GM12878 (cell line): ENCODE results near the gene CACNA2D1. TPM values are rescaled to one million over a fixed set of nuclear protein-coding genes. Genes with fewer than 3 reads are reported as not detected.

ENCODE experiments used
- ATAC-seq: fragments of 200-7000 bp; cut with Tn5 transposase; 3 replicates; pipeline ENCODE4 v1.9.1; 2020; ENCODE audit warnings: mild to moderate bottlenecking, moderate library complexity
- BruUV-seq: library from RNA; stranded (reverse); fragments of 400-500 nt; replicated peaks from 2 replicates; lab custom pipeline; 2021; lab: Mats Ljungman, UMichigan
- CTCF ChIA-PET: fragments of 300-600 bp; sonication (Branson Sonifier 250); formaldehyde crosslinking; extraction: SDS; loops from one replicate; lab custom pipeline; 2021; ENCODE audit warnings: inconsistent platforms; lab: Yijun Ruan, JAX
- POLR2A ChIA-PET: fragments of 350-600 bp; formaldehyde crosslinking; extraction: SDS; loops from one replicate; lab custom pipeline; 2021; ENCODE audit warnings: inconsistent platforms; lab: Charles Lee
- RAD21 ChIA-PET: fragments of 300-600 bp; sonication (Branson Sonifier 250); formaldehyde crosslinking; loops from one replicate; lab custom pipeline; 2023; ENCODE audit warnings: antibody characterized with exemption; ENCODE audit not compliant: unreplicated experiment; lab: Charles Lee
- SMC1A ChIA-PET: fragments of 300-600 bp; sonication (Branson Sonifier 250); formaldehyde crosslinking; loops from one replicate; lab custom pipeline; 2023; ENCODE audit not compliant: unreplicated experiment, uncharacterized antibody; lab: Charles Lee
- DNase-seq: peaks from one replicate; pipeline ENCODE4 v3.0.0-alpha.2; 2011; ENCODE audit warnings: low read depth, low spot score
- FAIRE-seq: peaks from 3 replicates; lab custom pipeline; 2011; peaks lifted over from hg19 to GRCh38; lab: Jason Lieb, UNC
- H2AFZ ChIP-seq: 2 replicates; pipeline ENCODE4 v1.6.0; 2011; ENCODE audit warnings: low read depth, low read length, control low read depth; ENCODE audit not compliant: control insufficient read depth
- H3K27ac ChIP-seq: 2 replicates; pipeline ENCODE4 v1.5.1; 2011; ENCODE audit warnings: control low read depth; ENCODE audit not compliant: control insufficient read depth, insufficient read depth
- H3K27me3 ChIP-seq, 2 experiments: replicated peaks in 1 of 2; 2 replicates each; pipeline versions ENCODE4 v1.6.0 to v1.6.1; 2011; ENCODE audit warnings: low read length in 1 of 2; ENCODE audit not compliant: control insufficient read depth in 2 of 2, insufficient read depth in 2 of 2
- H3K36me3 ChIP-seq, 2 experiments: 2 replicates each; pipeline ENCODE4 v1.5.1; 2011; ENCODE audit warnings: low read length in 1 of 2; ENCODE audit not compliant: control insufficient read depth in 2 of 2, insufficient read depth in 2 of 2
- H3K4me1 ChIP-seq: 2 replicates; pipeline ENCODE4 v1.6.1; 2011; ENCODE audit warnings: mild to moderate bottlenecking, low read length, moderate library complexity, mixed read lengths; ENCODE audit not compliant: control insufficient read depth, insufficient read depth
- H3K4me2 ChIP-seq: 2 replicates; pipeline ENCODE4 v1.6.0; 2011; ENCODE audit warnings: control low read depth; ENCODE audit not compliant: control insufficient read depth, insufficient read depth
- H3K4me3 ChIP-seq: fragments of 200-600 bp; sonication (generic); 2 replicates; pipeline ENCODE4 v1.5.1; 2016
- H3K79me2 ChIP-seq: 2 replicates; pipeline ENCODE4 v1.6.0; 2011; ENCODE audit warnings: low read length; ENCODE audit not compliant: control insufficient read depth, insufficient read depth
- H3K9ac ChIP-seq: 2 replicates; pipeline ENCODE4 v1.8.0; 2011; ENCODE audit warnings: low read length, control low read depth, mixed read lengths; ENCODE audit not compliant: control insufficient read depth, insufficient read depth
- H3K9me3 ChIP-seq: replicated peaks from 3 replicates; pipeline ENCODE4 v1.5.1; 2011; ENCODE audit warnings: mild to moderate bottlenecking, low read length; ENCODE audit not compliant: control insufficient read depth, insufficient read depth
- H4K20me1 ChIP-seq: 2 replicates; pipeline ENCODE4 v1.6.0; 2011; ENCODE audit not compliant: control insufficient read depth, insufficient read depth
- BHLHE40 ChIP-seq, 2 experiments: fragments of 450-650 bp in 1 of 2; IDR thresholded peaks; 2 replicates each; pipeline ENCODE4 v1.6.1; 2011 to 2017; ENCODE audit warnings: low read depth in 2 of 2, borderline replicate concordance in 1 of 2, improper control_type of control experiment in 1 of 2, low read length in 1 of 2, mild to moderate bottlenecking in 1 of 2
- NR2C2 ChIP-seq: IDR thresholded peaks from 2 replicates; pipeline ENCODE4 v1.6.1; 2011; ENCODE audit warnings: borderline replicate concordance, low read depth; ENCODE audit not compliant: control insufficient read depth, insufficient read length
- PAX8 ChIP-seq: fragments of 450-650 bp; IDR thresholded peaks from 2 replicates; pipeline ENCODE4 v1.6.1; 2017; ENCODE audit warnings: mild to moderate bottlenecking, moderate library complexity
- PBX3 ChIP-seq: IDR thresholded peaks from 2 replicates; pipeline ENCODE4 v1.6.1; 2011; ENCODE audit warnings: mild to moderate bottlenecking, low read depth, low read length, moderate library complexity; ENCODE audit not compliant: insufficient replicate concordance
- POLR2AphosphoS5 ChIP-seq: IDR thresholded peaks from 2 replicates; pipeline ENCODE4 v1.6.1; 2011; ENCODE audit warnings: mild to moderate bottlenecking, low read length, inconsistent platforms
- PRDM15 ChIP-seq: fragments of 450-650 bp; formaldehyde crosslinking; IDR thresholded peaks from 2 replicates; pipeline ENCODE4 v1.4.0; 2020; ENCODE audit warnings: mild to moderate bottlenecking, moderate library complexity
- SP1 ChIP-seq: IDR thresholded peaks from one replicate; pipeline ENCODE4 v1.6.1; 2011; ENCODE audit warnings: low read depth, low read length
- ZNF207 ChIP-seq: fragments of 450-650 bp; IDR thresholded peaks from 2 replicates; pipeline ENCODE4 v1.6.1; 2014; ENCODE audit warnings: antibody characterized with exemption, mild to moderate bottlenecking, borderline replicate concordance
- WGBS: methylation state at CpG from one replicate; pipeline ENCODE4 v1.1.6; 2016; ENCODE audit warnings: low lambda C conversion rate; ENCODE audit not compliant: insufficient replicate concordance, insufficient coverage; ENCODE audit errors: missing lambda C conversion rate; 5-methylcytosine and 5-hydroxymethylcytosine counted together
- in situ Hi-C: fragments of 300-500 bp; cut with MboI; formaldehyde crosslinking; loops from 9 replicates; pipeline ENCODE4 v1.14.3; 2018; ENCODE audit warnings: mixed read lengths
- intact Hi-C: fragments of 100-400 bp; cut with micrococcal nuclease; formaldehyde crosslinking; loops from one replicate; pipeline ENCODE4 v1.14.2; 2022; ENCODE audit not compliant: unreplicated experiment
- polyA plus RNA-seq, 11 experiments: library from polyadenylated mRNA; depleted of rRNA in 4 of 11; unstranded in 6 of 11; stranded (reverse) in 5 of 11; fragments of >200 nt; fragmentation: Nextera tagmentation in 4 of 11; fragmentation: Illumina TruSeq in 1 of 11; extraction: Ambion mirVana in 4 of 11; extraction: Trizol in 1 of 11; gene quantifications; 1 replicate in 1 of 11; 2 replicates in 10 of 11; pipeline versions ENCODE4 v1.2.1 to v1.2.3, GENCODE V29; 2011 to 2016; ENCODE audit warnings: inconsistent platforms in 2 of 11, missing spikeins in 2 of 11, low read depth in 1 of 11
- total RNA-seq, 4 experiments: library from RNA; depleted of rRNA in 3 of 4; stranded (reverse); fragments of >200 nt in 3 of 4; fragmentation: Illumina TruSeq in 1 of 4; extraction: Trizol in 1 of 4; gene quantifications; 2 replicates each; pipeline versions ENCODE4 v1.2.1 to v1.2.3, GENCODE V29; 2013 to 2021
- TF ChIP-seq, protein P1 (sequence below): fragments of 450-650 bp; IDR thresholded peaks from 2 replicates; pipeline ENCODE4 v1.6.1; 2018; ENCODE audit warnings: mild to moderate bottlenecking, low read depth, moderate library complexity; ENCODE audit not compliant: partially characterized antibody

The CACNA2D1 gene
- total and polyA plus RNA-seq, 10 of the 15 experiments (the other 5 are each of a cell fraction or from before 2014, with no cell fraction given) = 0.14 to 14.8 (median 0.97) TPM

- TF ChIP-seq PRDM15 (CRISPR knock-in tag) = no peak
- TF ChIP-seq, protein P1, sequence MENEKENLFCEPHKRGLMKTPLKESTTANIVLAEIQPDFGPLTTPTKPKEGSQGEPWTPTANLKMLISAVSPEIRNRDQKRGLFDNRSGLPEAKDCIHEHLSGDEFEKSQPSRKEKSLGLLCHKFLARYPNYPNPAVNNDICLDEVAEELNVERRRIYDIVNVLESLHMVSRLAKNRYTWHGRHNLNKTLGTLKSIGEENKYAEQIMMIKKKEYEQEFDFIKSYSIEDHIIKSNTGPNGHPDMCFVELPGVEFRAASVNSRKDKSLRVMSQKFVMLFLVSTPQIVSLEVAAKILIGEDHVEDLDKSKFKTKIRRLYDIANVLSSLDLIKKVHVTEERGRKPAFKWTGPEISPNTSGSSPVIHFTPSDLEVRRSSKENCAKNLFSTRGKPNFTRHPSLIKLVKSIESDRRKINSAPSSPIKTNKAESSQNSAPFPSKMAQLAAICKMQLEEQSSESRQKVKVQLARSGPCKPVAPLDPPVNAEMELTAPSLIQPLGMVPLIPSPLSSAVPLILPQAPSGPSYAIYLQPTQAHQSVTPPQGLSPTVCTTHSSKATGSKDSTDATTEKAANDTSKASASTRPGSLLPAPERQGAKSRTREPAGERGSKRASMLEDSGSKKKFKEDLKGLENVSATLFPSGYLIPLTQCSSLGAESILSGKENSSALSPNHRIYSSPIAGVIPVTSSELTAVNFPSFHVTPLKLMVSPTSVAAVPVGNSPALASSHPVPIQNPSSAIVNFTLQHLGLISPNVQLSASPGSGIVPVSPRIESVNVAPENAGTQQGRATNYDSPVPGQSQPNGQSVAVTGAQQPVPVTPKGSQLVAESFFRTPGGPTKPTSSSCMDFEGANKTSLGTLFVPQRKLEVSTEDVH = no peak
- TF ChIP-seq NR2C2 = no peak
- TF ChIP-seq, all 136 proteins: peak for 0
Measured at GRCh38 chr7:82163586-82163985, 280.0 kb downstream of the CACNA2D1 start (continued).

- ChIA-PET POLR2A (interaction anchor here (0.8 kb wide), 1 partner anchor 9 kb away, joined by 4 read pairs; no protein-coding TSS in a partner anchor), RAD21 (interaction anchor here (0.9 to 2.4 kb wide), 3 partner anchors 10 to 117 kb away, joined by 3 to 9 read pairs (median 5); no protein-coding TSS in a partner anchor)
- no peak for FAIRE-seq
- TF ChIP-seq BHLHE40 (IDR thresholded peaks at IDR 0.05; ENCODE audit: borderline replicate concordance in 1 of 2, low read depth in 2 of 2, low read length in 1 of 2) (no peak), PAX8 (no peak), POLR2AphosphoS5 (no peak), SP1 (no peak), ZNF207 (no peak), PBX3 (no peak)
- TF ChIP-seq, protein P1 = no peak
Measured at GRCh38 chr7:82162289-82162688, 281.3 kb downstream of the CACNA2D1 start.

More at GRCh38 chr7:82162289-82162688, 281.3 kb downstream of the CACNA2D1 start:
- Histone ChIP-seq H4K20me1 (no peaks in the 10 kb centered on the region), H3K27ac (no peak overlapping the region), H3K4me3 (no peak overlapping the region), H3K27me3 (no peaks in the 10 kb centered on the region), H3K79me2 (no peaks in the 10 kb centered on the region), H3K4me1 (no peaks in the 10 kb centered on the region), H2AFZ (no peak overlapping the region), H3K4me2 (no peak overlapping the region), H3K9me3 (no peaks in the 10 kb centered on the region), H3K9ac (no peak overlapping the region), H3K36me3 (no peaks in the 10 kb centered on the region)
- no peak for ATAC-seq
- SMC1A ChIA-PET = interaction anchor here (1.1 to 7.5 kb wide), 13 partner anchors 8 to 315 kb away, joined by 3 to 57 read pairs (median 4); no protein-coding TSS in a partner anchor
- BruUV-seq = no TSS peak
- 6% methylated on average over 2 of the region's 2 CpGs for WGBS
- CTCF ChIA-PET = interaction anchor here (1.1 to 1.9 kb wide), 7 partner anchors 8 to 397 kb away, joined by 3 to 5 read pairs (median 4); no protein-coding TSS in a partner anchor
- in situ Hi-C loops (no loop called here), intact Hi-C loops (loop anchor here (5.0 to 10.0 kb wide), 2 partner anchors 117 to 565 kb away; no protein-coding TSS in a partner anchor)
- no peak for DNase-seq
